Thoracic aorta (tissue), 2 donors: ENCODE measurements around the gene GRXCR1. TPM values are rescaled to one million over a fixed set of nuclear protein-coding genes. Genes with fewer than 3 reads are reported as not detected.

Experiments
- ATAC-seq: fragments of 150-250 bp; one replicate; pipeline ENCODE4 v1.8.0; 2017; ENCODE audit warnings: low read depth; ENCODE audit not compliant: insufficient number of reproducible peaks, low FRiP score
- DNase-seq: peaks from one replicate; pipeline ENCODE4 v3.0.0-alpha.2; 2020; ENCODE audit warnings: low spot score
- H3K27ac ChIP-seq, 2 donors: fragments of 200-600 bp; sonication (generic); 1 replicate in 1 of 2; 2 replicates in 1 of 2; pipeline ENCODE4 v1.5.1; 2016; ENCODE audit warnings: mild to moderate bottlenecking in 2 of 2, moderate library complexity in 2 of 2
- H3K27me3 ChIP-seq: fragments of 200-600 bp; sonication (generic); replicated peaks from 2 replicates; pipeline ENCODE4 v1.6.0; 2016; ENCODE audit warnings: mild to moderate bottlenecking; ENCODE audit not compliant: insufficient read depth
- H3K36me3 ChIP-seq: fragments of 200-600 bp; sonication (generic); one replicate; pipeline ENCODE4 v1.5.1; 2016
- H3K4me1 ChIP-seq, 2 donors: fragments of 200-600 bp; sonication (generic); 1 replicate in 1 of 2; 2 replicates in 1 of 2; pipeline versions ENCODE4 v1.5.1 to v1.6.0; 2016; ENCODE audit warnings: low read depth in 2 of 2, mild to moderate bottlenecking in 1 of 2; ENCODE audit not compliant: control insufficient read depth in 1 of 2
- H3K4me3 ChIP-seq: fragments of 200-600 bp; sonication (generic); 2 replicates; pipeline ENCODE4 v1.5.1; 2016; ENCODE audit warnings: mild to moderate bottlenecking
- H3K9me3 ChIP-seq: fragments of 200-600 bp; sonication (generic); 2 replicates; pipeline ENCODE4 v1.5.1; 2016
- total RNA-seq, 2 donors: library from RNA; depleted of rRNA; stranded (reverse); fragments of >200 nt; gene quantifications; one replicate each; pipeline versions ENCODE4 v1.1.0 to v1.2.3, GENCODE V29; 2016
- TF ChIP-seq, protein P1 (sequence below): fragments of 200-600 bp; sonication (generic); IDR thresholded peaks from one replicate; pipeline ENCODE4 v1.5.1; 2019; ENCODE audit warnings: antibody characterized with exemption

The GRXCR1 gene
- total RNA-seq, 2 donors from 2014 or later, result not detected

GRCh38 chr4:42906891-42907759 is 14.6 kb downstream of the GRXCR1 start:
- no peak for ATAC-seq
- TF ChIP-seq, protein P1, sequence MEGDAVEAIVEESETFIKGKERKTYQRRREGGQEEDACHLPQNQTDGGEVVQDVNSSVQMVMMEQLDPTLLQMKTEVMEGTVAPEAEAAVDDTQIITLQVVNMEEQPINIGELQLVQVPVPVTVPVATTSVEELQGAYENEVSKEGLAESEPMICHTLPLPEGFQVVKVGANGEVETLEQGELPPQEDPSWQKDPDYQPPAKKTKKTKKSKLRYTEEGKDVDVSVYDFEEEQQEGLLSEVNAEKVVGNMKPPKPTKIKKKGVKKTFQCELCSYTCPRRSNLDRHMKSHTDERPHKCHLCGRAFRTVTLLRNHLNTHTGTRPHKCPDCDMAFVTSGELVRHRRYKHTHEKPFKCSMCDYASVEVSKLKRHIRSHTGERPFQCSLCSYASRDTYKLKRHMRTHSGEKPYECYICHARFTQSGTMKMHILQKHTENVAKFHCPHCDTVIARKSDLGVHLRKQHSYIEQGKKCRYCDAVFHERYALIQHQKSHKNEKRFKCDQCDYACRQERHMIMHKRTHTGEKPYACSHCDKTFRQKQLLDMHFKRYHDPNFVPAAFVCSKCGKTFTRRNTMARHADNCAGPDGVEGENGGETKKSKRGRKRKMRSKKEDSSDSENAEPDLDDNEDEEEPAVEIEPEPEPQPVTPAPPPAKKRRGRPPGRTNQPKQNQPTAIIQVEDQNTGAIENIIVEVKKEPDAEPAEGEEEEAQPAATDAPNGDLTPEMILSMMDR, result no peak
- H3K9me3 ChIP-seq, result no peaks in the 10 kb centered on the region
- no peaks in the 10 kb centered on the region for H3K4me1 ChIP-seq
- H3K4me3 ChIP-seq, result no peak overlapping the region
- no peak for DNase-seq
- H3K27me3 ChIP-seq, result no peaks in the 10 kb centered on the region
- no peaks in the 10 kb centered on the region for H3K36me3 ChIP-seq
- no peak overlapping the region for H3K27ac ChIP-seq

DNA sequence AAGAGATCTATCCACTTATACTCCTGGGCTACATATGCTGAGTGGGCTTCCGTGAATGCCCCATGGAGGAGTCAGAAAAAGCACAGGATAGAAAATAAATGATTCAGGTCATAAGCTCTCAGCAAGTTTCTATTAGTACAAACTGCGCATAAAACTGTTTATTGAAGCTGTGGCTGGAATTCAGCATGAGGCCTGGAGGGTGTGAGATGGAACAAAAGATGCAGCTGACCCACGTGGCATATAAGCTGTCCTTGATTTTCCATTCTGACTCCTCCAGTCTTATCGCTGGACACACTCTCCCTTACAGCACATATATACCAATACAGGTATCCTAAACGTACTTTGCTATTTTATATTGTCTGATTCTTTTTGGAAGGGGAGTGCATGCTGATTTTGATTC is 17.9 kb downstream of the GRXCR1 start:
- TF ChIP-seq, protein P1, result no peak
- Histone ChIP-seq H3K36me3 (no peaks in the 10 kb centered on the region), H3K27me3 (no peaks in the 10 kb centered on the region), H3K9me3 (no peaks in the 10 kb centered on the region), H3K4me3 (no peak overlapping the region), H3K4me1 (no peaks in the 10 kb centered on the region), H3K27ac (no peak overlapping the region)
- no peak for DNase-seq
- peak; percentile 11 for ATAC-seq

- Histone ChIP-seq H3K9me3 (no peaks in the 10 kb centered on the region), H3K36me3 (no peaks in the 10 kb centered on the region), H3K4me3 (no peak overlapping the region), H3K4me1 (no peaks in the 10 kb centered on the region), H3K27ac (no peak overlapping the region), H3K27me3 (no peaks in the 10 kb centered on the region)
- DNase-seq (no peak), ATAC-seq (no peak)
- TF ChIP-seq, protein P1, result no peak
Measured at GRCh38 chr4:42914937-42915336, 22.4 kb downstream of the GRXCR1 start.

GRCh38 chr4:42915484-42915883 is 23.0 kb downstream of the GRXCR1 start:
- DNase-seq (no peak), ATAC-seq (no peak)
- Histone ChIP-seq H3K36me3 (no peaks in the 10 kb centered on the region), H3K4me3 (no peak overlapping the region), H3K9me3 (no peaks in the 10 kb centered on the region), H3K4me1 (no peaks in the 10 kb centered on the region), H3K27me3 (no peaks in the 10 kb centered on the region), H3K27ac (no peak overlapping the region)
- TF ChIP-seq, protein P1, result no peak

DNA sequence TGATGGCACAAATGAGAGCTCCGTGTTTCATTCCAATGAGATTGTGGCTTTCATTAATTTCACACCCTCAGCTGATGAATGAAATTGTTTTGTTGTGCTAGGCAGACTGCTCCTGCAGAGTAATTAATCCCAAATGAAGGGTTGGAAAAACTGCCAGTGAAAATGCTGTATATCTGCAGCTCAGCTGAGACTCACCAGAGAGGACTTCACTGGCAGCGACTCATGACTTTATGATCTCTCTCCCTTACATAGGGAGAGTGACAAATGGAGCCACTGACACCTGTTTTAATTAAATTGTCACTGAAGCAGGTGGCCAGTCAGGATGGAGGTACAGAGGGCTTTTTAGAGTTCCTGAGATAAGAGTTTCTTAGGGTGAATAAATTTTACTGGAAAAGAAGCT is 24.8 kb downstream of the GRXCR1 start:
- no peak overlapping the region for H3K4me3 ChIP-seq
- H3K27me3 ChIP-seq, result no peaks in the 10 kb centered on the region
- H3K27ac ChIP-seq, result no peak overlapping the region
- ATAC-seq (no peak), DNase-seq (no peak)
- no peaks in the 10 kb centered on the region for H3K9me3 ChIP-seq
- TF ChIP-seq, protein P1, result no peak
- H3K36me3 ChIP-seq, result no peaks in the 10 kb centered on the region
- H3K4me1 ChIP-seq, result no peaks in the 10 kb centered on the region
